Activated naive CD8-positive, alpha-beta T cell treated with anti-CD3 and anti-CD28 coated beads, Interleukin-2, amount 10 ng/mL, durations not matched to agents 7 days and 5 days (primary cell): Measurements from ENCODE around the gene NYNRIN. TPM values are rescaled to one million over a fixed set of nuclear protein-coding genes. Genes with fewer than 3 reads are reported as not detected.
"Not testable (repeated sequence)": the region's sequence is repeated elsewhere in the genome, so short reads cannot be mapped to it uniquely, and the experiment has no call there.

Experiments used
- ATAC-seq: fragments of 150-1000 bp; cut with Tn5 transposase; one replicate; pipeline ENCODE4 v1.10.0; 2021; ENCODE audit warnings: low read depth, moderate library complexity
- POLR2A ChIA-PET: fragments of 350-600 bp; sonication (Branson Sonifier 250); formaldehyde crosslinking; loops from one replicate; lab custom pipeline; 2021; ENCODE audit warnings: antibody characterized with exemption; lab: Charles Lee
- DNase-seq: peaks from one replicate; pipeline ENCODE4 v3.0.0; 2021
- H3K27ac Mint-ChIP-seq: one replicate; pipeline ENCODE4 v1.8.0; 2022; ENCODE audit warnings: mild to moderate bottlenecking, mixed read lengths
- H3K27me3 Mint-ChIP-seq: one replicate; pipeline ENCODE4 v1.8.0; 2022; ENCODE audit warnings: mild to moderate bottlenecking, moderate library complexity, mixed read lengths
- H3K36me3 Mint-ChIP-seq: one replicate; pipeline ENCODE4 v1.8.0; 2021; ENCODE audit warnings: mild to moderate bottlenecking, mixed read lengths
- H3K4me1 Mint-ChIP-seq: one replicate; pipeline ENCODE4 v1.8.0; 2021; ENCODE audit warnings: mixed read lengths
- H3K4me3 Mint-ChIP-seq: one replicate; pipeline ENCODE4 v1.8.0; 2022; ENCODE audit warnings: mild to moderate bottlenecking, moderate library complexity, mixed read lengths
- H3K9me3 Mint-ChIP-seq: one replicate; pipeline ENCODE4 v1.8.0; 2021; ENCODE audit warnings: mixed read lengths
- total RNA-seq, 2 experiments: library from RNA; stranded (reverse); gene quantifications; one replicate each; pipeline ENCODE4 v1.2.3, GENCODE V29; 2021

NYNRIN gene
- total RNA-seq, 2 experiments from 2014 or later, result 0.34 to 0.42 TPM

DNA sequence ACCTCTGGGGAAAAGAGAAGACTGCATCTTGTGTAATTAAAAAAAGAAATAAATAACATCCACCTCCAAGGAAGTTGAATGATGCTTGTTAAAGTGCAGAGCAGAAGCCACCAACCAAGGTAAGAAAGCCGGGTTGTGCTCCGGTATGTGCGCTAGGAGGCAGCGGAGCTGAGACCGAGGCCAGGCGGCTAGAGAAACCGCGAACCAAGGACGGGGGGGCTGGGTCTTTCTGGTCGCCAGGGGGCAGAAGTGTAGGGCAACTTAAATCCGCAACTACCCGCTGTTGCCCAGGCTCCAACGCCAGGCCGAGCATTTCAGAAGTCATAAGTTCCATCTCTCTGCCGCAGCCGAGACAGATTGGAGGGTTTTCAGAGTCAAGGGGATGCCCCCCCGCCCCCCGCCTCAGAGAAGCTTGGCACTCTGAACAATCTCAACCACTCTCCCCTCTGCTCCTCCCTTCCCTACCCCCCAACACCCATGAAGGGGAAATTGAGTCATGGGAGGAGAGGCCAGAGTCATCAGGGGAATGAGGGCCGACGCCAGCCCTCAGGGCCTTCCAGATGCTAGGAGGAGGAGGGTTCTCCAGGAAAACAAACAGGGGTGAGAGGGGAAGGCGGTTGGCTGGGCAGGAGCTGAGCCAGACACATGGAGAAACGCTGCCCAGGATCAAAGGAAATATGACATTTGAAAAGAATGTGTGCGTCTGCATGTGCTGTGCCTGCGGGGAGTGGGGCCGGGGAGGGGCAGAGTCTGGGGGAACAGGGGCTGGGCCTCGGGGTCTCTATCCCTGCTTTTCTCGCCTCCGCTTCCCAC is 33.0 kb upstream of the NYNRIN start:
- POLR2A ChIA-PET, result interaction anchor here (0.8 to 2.2 kb wide), 4 partner anchors 27 to 71 kb away, joined by 3 to 14 read pairs (median 4); partner anchors contain the start of genes CBLN3 and KHNYN
- H3K9me3 Mint-ChIP-seq, result no peaks in the 10 kb centered on the region
- H3K36me3 Mint-ChIP-seq, result peaks cover 2% of the 10 kb centered on the region
- peak; percentile 53 for DNase-seq
- no peak overlapping the region for H3K27ac Mint-ChIP-seq
- peaks cover 60% of the 10 kb centered on the region for H3K27me3 Mint-ChIP-seq
- H3K4me3 Mint-ChIP-seq, result peak overlapping the region; percentile 65
- peak; percentile 67 for ATAC-seq
- H3K4me1 Mint-ChIP-seq, result peaks cover 23% of the 10 kb centered on the region

- Mint-ChIP-seq H3K4me3 (peak overlapping the region; percentile 22), H3K9me3 (no peaks in the 10 kb centered on the region), H3K36me3 (peaks cover 2% of the 10 kb centered on the region), H3K27me3 (peaks cover 57% of the 10 kb centered on the region), H3K27ac (no peak overlapping the region), H3K4me1 (peaks cover 23% of the 10 kb centered on the region)
- peak; percentile 30 for ATAC-seq
- POLR2A ChIA-PET, result interaction anchor here (1.0 to 2.2 kb wide), 2 partner anchors 34 to 64 kb away, joined by 3 to 14 read pairs; partner anchors contain the start of genes CBLN3 and KHNYN
- no peak for DNase-seq
These were observed 32.4 kb upstream of the NYNRIN start for GRCh38 chr14:24366413-24366720.

DNA sequence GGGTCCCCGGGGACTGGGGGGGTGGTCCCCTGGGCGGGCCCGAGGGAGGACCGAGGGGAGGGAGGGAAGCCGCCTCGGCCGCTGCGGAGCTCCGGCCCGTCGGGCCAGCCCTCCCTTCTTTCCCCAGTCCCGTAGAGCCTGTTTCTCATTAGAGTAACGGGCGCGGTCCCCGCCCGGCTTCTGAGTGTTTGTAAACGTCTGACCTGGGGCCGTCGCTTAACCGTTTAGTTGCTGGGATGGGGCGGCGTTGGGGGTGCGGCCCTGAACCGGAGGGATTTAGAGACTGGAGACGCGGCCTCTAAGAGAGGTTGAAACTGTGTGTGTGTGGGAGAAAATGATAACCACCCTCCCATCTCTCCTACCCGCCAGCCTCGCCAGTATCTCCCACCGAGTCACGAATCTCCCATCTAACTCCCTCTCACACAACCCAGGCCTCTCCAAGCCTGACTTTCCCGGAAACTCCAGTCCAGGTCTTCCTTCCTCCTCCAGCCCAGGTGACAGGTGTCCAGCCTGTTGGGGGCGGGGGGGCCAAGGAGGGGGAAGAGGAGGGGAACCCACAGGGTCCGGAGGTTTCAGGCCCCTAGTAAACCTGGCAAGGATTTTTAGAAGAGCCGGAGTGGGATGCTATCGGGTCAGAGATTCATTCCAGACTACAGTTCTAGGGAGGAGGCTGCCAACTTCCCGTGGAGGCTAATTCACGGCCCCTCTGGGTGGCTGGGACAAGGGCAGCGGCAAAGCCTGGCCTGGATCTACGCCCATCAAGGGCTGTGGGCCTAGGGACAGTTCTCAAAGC is 31.9 kb upstream of the NYNRIN start:
- H3K27ac Mint-ChIP-seq, result no peak overlapping the region
- H3K27me3 Mint-ChIP-seq, result peaks cover 56% of the 10 kb centered on the region
- ATAC-seq, result peak; percentile 7
- peak; percentile 49 for DNase-seq
- peaks cover 2% of the 10 kb centered on the region for H3K36me3 Mint-ChIP-seq
- H3K4me1 Mint-ChIP-seq, result peaks cover 23% of the 10 kb centered on the region
- POLR2A ChIA-PET, result interaction anchor here (2.2 kb wide), 1 partner anchor 64 kb away, joined by 14 read pairs; the partner anchor contains the start of genes CBLN3 and KHNYN
- no peaks in the 10 kb centered on the region for H3K9me3 Mint-ChIP-seq
- H3K4me3 Mint-ChIP-seq, result peak overlapping the region; percentile 53

DNA sequence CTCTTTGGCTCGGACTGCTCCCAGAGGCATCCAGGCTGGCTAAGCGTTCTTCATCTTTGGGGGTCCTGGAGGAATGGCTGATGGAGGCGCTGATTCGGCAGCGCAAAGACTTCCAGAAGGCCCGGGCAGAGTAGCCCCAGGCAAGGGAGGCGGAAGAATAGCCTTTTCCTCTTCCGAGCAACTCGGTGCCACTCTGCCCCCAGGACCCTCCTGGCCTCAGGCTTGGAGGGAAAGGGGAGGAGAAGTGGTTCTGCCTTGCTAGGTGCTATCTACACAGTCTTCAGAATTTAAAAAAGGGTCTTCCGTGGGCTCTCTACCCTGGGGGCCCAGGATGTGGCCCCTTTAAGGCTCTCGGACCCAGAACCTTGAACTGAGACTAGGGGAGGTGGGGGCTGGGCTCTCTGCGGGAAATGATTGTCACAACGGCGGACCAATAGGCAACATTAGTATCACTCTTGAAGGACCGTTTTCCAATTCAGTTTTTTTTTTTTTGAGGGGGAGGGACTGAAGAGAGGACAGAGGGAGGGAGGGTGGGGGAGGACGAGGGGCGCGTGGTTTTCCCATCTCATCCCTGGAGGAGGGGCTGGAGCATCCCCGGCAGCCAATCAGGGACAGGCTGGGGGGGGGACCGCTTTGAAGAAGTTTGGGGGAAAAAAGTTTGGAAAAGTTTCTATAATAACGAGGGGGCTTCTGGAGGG is 31.1 kb upstream of the NYNRIN start, which contains the start of gene NFATC4:
TSS of gene NFATC4 (plus strand) at position 671 of the 698 bp plus-strand sequence. CDS start 157 bp downstream, outside the sequence.
- no peaks in the 10 kb centered on the region for H3K9me3 Mint-ChIP-seq
- H3K4me3 Mint-ChIP-seq, result peak within 1 kb of the TSS; percentile 53
- POLR2A ChIA-PET, result no interaction called here
- H3K4me1 Mint-ChIP-seq, result peaks cover 23% of the 10 kb centered on the region
- no peak for DNase-seq
- peaks cover 55% of the 10 kb centered on the region for H3K27me3 Mint-ChIP-seq
- ATAC-seq, result no peak
- peaks cover 2% of the 10 kb centered on the region for H3K36me3 Mint-ChIP-seq
- no peak within 1 kb of the TSS for H3K27ac Mint-ChIP-seq

DNA sequence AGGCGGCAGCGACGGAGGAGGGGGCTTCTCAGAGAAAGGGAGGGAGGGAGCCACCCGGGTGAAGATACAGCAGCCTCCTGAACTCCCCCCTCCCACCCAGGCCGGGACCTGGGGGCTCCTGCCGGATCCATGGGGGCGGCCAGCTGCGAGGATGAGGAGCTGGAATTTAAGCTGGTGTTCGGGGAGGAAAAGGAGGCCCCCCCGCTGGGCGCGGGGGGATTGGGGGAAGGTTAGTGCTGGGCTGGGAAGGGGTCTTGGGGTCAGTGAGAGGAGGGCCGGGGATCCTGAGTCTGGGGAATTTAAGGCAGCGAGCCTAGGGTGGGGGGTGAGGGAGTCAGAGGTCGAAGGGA is 30.6 kb upstream of the NYNRIN start:
- Mint-ChIP-seq H3K27me3 (peaks cover 51% of the 10 kb centered on the region), H3K9me3 (no peaks in the 10 kb centered on the region), H3K4me3 (peak overlapping the region; percentile 37), H3K36me3 (peaks cover 2% of the 10 kb centered on the region), H3K4me1 (peaks cover 23% of the 10 kb centered on the region), H3K27ac (no peak overlapping the region)
- no peak for DNase-seq
- no peak for ATAC-seq
- POLR2A ChIA-PET, result no interaction called here

DNA sequence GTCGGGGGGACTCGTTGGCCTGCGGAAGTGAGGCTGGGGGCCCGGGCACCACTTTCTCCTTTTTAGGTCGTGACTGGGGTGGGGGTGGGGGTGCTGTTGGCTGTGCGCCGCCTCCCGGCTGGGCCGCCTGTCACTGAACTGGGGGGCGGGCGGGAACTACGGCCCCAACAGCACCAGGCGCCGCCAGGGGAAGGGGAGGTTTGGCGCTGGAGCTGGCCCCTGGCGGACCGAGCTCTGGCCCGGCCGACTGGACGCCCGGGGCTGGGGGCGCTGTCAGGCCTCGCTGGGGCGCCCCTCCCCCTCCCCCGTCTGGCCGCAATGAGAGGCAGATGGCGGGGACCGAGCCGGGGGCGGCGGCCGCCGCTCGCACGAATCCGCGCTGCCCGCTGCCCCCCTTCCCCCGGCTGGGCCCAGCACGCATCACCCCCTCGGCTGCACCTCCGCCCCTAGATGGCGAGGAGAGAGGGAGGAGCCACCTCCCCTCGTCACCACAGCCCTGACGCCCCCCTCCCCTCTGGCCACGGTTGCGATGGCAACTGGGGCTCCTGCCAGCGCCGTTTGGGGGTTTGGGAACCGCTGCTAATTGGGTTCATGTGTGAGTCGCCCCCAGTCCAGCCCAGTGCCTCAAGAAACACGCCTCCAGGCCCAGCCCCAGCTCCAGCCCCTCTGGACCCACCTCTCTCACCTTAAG is 30.1 kb upstream of the NYNRIN start:
- Mint-ChIP-seq H3K4me1 (peaks cover 23% of the 10 kb centered on the region), H3K4me3 (peak overlapping the region; percentile 37), H3K9me3 (no peaks in the 10 kb centered on the region), H3K27ac (no peak overlapping the region), H3K36me3 (peaks cover 2% of the 10 kb centered on the region), H3K27me3 (peaks cover 50% of the 10 kb centered on the region)
- DNase-seq, result peak; percentile 36
- POLR2A ChIA-PET, result no interaction called here
- ATAC-seq, result no peak

GRCh38 chr14:24369463-24369862 is 29.3 kb upstream of the NYNRIN start:
- no peak for ATAC-seq
- no peaks in the 10 kb centered on the region for H3K9me3 Mint-ChIP-seq
- peaks cover 50% of the 10 kb centered on the region for H3K27me3 Mint-ChIP-seq
- peak overlapping the region; percentile 23 for H3K4me3 Mint-ChIP-seq
- no peak for DNase-seq
- H3K36me3 Mint-ChIP-seq, result peaks cover 2% of the 10 kb centered on the region
- POLR2A ChIA-PET, result interaction anchor here (0.6 to 2.2 kb wide), 2 partner anchors 15 to 61 kb away, joined by 5 to 6 read pairs; partner anchors contain the start of genes CBLN3 and KHNYN
- H3K27ac Mint-ChIP-seq, result no peak overlapping the region
- peaks cover 23% of the 10 kb centered on the region for H3K4me1 Mint-ChIP-seq

DNA sequence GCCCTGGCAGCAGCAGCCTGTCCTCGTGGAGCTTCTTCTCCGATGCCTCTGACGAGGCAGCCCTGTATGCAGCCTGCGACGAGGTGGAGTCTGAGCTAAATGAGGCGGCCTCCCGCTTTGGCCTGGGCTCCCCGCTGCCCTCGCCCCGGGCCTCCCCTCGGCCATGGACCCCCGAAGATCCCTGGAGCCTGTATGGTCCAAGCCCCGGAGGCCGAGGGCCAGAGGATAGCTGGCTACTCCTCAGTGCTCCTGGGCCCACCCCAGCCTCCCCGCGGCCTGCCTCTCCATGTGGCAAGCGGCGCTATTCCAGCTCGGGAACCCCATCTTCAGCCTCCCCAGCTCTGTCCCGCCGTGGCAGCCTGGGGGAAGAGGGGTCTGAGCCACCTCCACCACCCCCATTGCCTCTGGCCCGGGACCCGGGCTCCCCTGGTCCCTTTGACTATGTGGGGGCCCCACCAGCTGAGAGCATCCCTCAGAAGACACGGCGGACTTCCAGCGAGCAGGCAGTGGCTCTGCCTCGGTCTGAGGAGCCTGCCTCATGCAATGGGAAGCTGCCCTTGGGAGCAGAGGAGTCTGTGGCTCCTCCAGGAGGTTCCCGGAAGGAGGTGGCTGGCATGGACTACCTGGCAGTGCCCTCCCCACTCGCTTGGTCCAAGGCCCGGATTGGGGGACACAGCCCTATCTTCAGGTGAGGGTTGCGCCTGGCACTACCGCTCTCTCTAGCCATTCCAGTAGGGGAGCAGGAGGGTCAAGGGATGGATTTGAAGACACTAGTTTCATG is 28.7 kb upstream of the NYNRIN start:
- DNase-seq (no peak), ATAC-seq (no peak)
- Mint-ChIP-seq H3K9me3 (no peaks in the 10 kb centered on the region), H3K27ac (no peak overlapping the region), H3K36me3 (peaks cover 2% of the 10 kb centered on the region), H3K4me1 (peaks cover 23% of the 10 kb centered on the region), H3K4me3 (no peak overlapping the region), H3K27me3 (peaks cover 48% of the 10 kb centered on the region)
- POLR2A ChIA-PET, result interaction anchor here (0.6 to 2.2 kb wide), 2 partner anchors 16 to 60 kb away, joined by 5 to 6 read pairs; partner anchors contain the start of genes CBLN3 and KHNYN

GRCh38 chr14:24370748-24371147 is 28.1 kb upstream of the NYNRIN start:
- POLR2A ChIA-PET, result interaction anchor here (1.2 to 2.2 kb wide), 2 partner anchors 10 to 59 kb away, joined by 3 to 6 read pairs; partner anchors contain the start of genes CBLN3 and KHNYN
- peaks cover 18% of the 10 kb centered on the region for H3K4me1 Mint-ChIP-seq
- H3K4me3 Mint-ChIP-seq, result no peak overlapping the region
- no peak for ATAC-seq
- no peaks in the 10 kb centered on the region for H3K9me3 Mint-ChIP-seq
- no peak for DNase-seq
- H3K27me3 Mint-ChIP-seq, result peaks cover 41% of the 10 kb centered on the region
- H3K36me3 Mint-ChIP-seq, result peaks cover 2% of the 10 kb centered on the region
- H3K27ac Mint-ChIP-seq, result no peak overlapping the region

- Mint-ChIP-seq H3K27me3 (peaks cover 38% of the 10 kb centered on the region), H3K4me1 (peaks cover 13% of the 10 kb centered on the region)
- POLR2A ChIA-PET, result interaction anchor here (1.2 to 2.2 kb wide), 2 partner anchors 9 to 58 kb away, joined by 3 to 6 read pairs; partner anchors contain the start of genes CBLN3 and KHNYN
- not testable (repeated sequence) for ATAC-seq, H3K27ac Mint-ChIP-seq, H3K9me3 Mint-ChIP-seq, H3K4me3 Mint-ChIP-seq, DNase-seq, H3K36me3 Mint-ChIP-seq
These were observed 27.2 kb upstream of the NYNRIN start for GRCh38 chr14:24371605-24372004.

GRCh38 chr14:24372701-24373416 is 25.9 kb upstream of the NYNRIN start:
- no peaks in the 10 kb centered on the region for H3K36me3 Mint-ChIP-seq
- H3K4me1 Mint-ChIP-seq, result peaks cover 7% of the 10 kb centered on the region
- POLR2A ChIA-PET, result no interaction called here
- no peaks in the 10 kb centered on the region for H3K9me3 Mint-ChIP-seq
- no peak overlapping the region for H3K27ac Mint-ChIP-seq
- DNase-seq, result no peak
- no peak for ATAC-seq
- peaks cover 26% of the 10 kb centered on the region for H3K27me3 Mint-ChIP-seq
- no peak overlapping the region for H3K4me3 Mint-ChIP-seq
